Stimulated activated CD4-positive, alpha-beta T cell treated with anti-CD3 and anti-CD28 coated beads, Interleukin-4, amount 100 ng/mL, for 1 hour (primary cell): ENCODE results near the gene LRRC23.

Experiments
- DNase-seq: peaks from one replicate; pipeline ENCODE4 v3.0.0-alpha.2; 2020

The LRRC23 gene

GRCh38 chr12:6959058-6959804, 54.6 kb downstream of the LRRC23 start:
- DNase-seq: peak; percentile 66

GRCh38 chr12:6959805-6960592, 55.4 kb downstream of the LRRC23 start:
- no peak for DNase-seq

- DNase-seq: no peak
Observed at GRCh38 chr12:6960593-6961277, 56.1 kb downstream of the LRRC23 start.

- peak; percentile 95 for DNase-seq
Observed at GRCh38 chr12:6961278-6961694, 56.7 kb downstream of the LRRC23 start.

GRCh38 chr12:6961695-6962284, 57.2 kb downstream of the LRRC23 start:
- peak; percentile 59 for DNase-seq

- no peak for DNase-seq
Observed at GRCh38 chr12:6962285-6963015, 57.8 kb downstream of the LRRC23 start.

GRCh38 chr12:6963016-6963731, 58.6 kb downstream of the LRRC23 start:
- DNase-seq: no peak
